Heart right ventricle (tissue), 16 donors: ENCODE measurements around the gene ACOT13. TPM values are rescaled to one million over a fixed set of nuclear protein-coding genes. Genes with fewer than 3 reads are reported as not detected.
"Not testable (repeated sequence)": the region's sequence is repeated elsewhere in the genome, so short reads cannot be mapped to it uniquely, and the experiment has no call there.

Source experiments
- ATAC-seq, 8 donors: fragments of 200-7000 bp; cut with Tn5 transposase; one replicate each; pipeline ENCODE4 v1.9.1; 2020; ENCODE audit warnings: mild to moderate bottlenecking in 8 of 8, moderate library complexity in 8 of 8, moderate number of reproducible peaks in 1 of 8
- DNase-seq, 2 donors: peaks; one replicate each; pipeline ENCODE4 v3.0.0-alpha.2; 2020
- H3K27ac ChIP-seq, 10 donors: fragments of 200-600 bp; sonication (generic) in 2 of 10; one replicate each; pipeline versions ENCODE4 v1.5.0 to v1.8.0; 2020 to 2022; ENCODE audit warnings: mild to moderate bottlenecking in 3 of 10
- H3K27me3 ChIP-seq, 7 donors: fragments of 200-600 bp; one replicate each; pipeline ENCODE4 v1.8.0; 2021 to 2022; ENCODE audit warnings: mild to moderate bottlenecking in 2 of 7
- H3K36me3 ChIP-seq, 9 donors: fragments of 200-600 bp; sonication (generic) in 1 of 9; one replicate each; pipeline versions ENCODE4 v1.5.0 to v1.8.0; 2020 to 2022; ENCODE audit warnings: mild to moderate bottlenecking in 2 of 9
- H3K4me1 ChIP-seq, 9 donors: fragments of 200-600 bp; sonication (generic) in 1 of 9; one replicate each; pipeline versions ENCODE4 v1.5.0 to v1.8.0; 2020 to 2022; ENCODE audit warnings: mild to moderate bottlenecking in 4 of 9
- H3K4me3 ChIP-seq, 10 donors: fragments of 200-600 bp; sonication (generic) in 2 of 10; one replicate each; pipeline versions ENCODE4 v1.5.0 to v1.8.0; 2020 to 2022; ENCODE audit warnings: mild to moderate bottlenecking in 7 of 10, moderate library complexity in 2 of 10
- H3K9me3 ChIP-seq, 11 donors: fragments of 200-600 bp in 10 of 11; sonication (generic) in 2 of 11; one replicate each; pipeline versions ENCODE4 v1.5.0 to v1.8.0; 2013 to 2022; ENCODE audit warnings: mild to moderate bottlenecking in 2 of 11, control low read depth in 1 of 11, moderate library complexity in 1 of 11
- CTCF ChIP-seq, 9 donors: fragments of 200-600 bp; sonication (generic) in 2 of 9; IDR thresholded peaks; one replicate each; pipeline versions ENCODE4 v1.5.0 to v1.8.0; 2021 to 2022; ENCODE audit warnings: antibody characterized with exemption in 9 of 9, mild to moderate bottlenecking in 5 of 9, moderate library complexity in 1 of 9
- WGBS, 2 donors: extraction: QIAGEN DNeasy Blood & Tissue Kit; methylation state at CpG; one replicate each; pipeline ENCODE4 v1.1.7; 2013; ENCODE audit warnings: inconsistent platforms in 1 of 2; 5-methylcytosine and 5-hydroxymethylcytosine counted together
- intact Hi-C, 10 donors: fragments of 100-400 bp; cut with DNase I; formaldehyde crosslinking; loops; one replicate each; pipeline versions ENCODE4 v1.11.1 to v1.14.2; 2022
- polyA plus RNA-seq, 2 donors: library from polyadenylated mRNA; stranded (reverse); fragments of 200-250 nt; gene quantifications; one replicate each; pipeline ENCODE4 v1.2.3, GENCODE V29; 2013
- total RNA-seq, 10 donors: library from RNA; stranded (reverse); fragmentation: NEBNext Ultra II Directional in 3 of 10; extraction: Animal tissue kit (Norgen Biotek cat#: 25700) in 3 of 10; gene quantifications; one replicate each; pipeline versions ENCODE4 v1.2.1 to v1.2.4, GENCODE V29; 2021 to 2023
- donor health status: Arrhythmogenic right ventricular cardiomyopathy.
- donor health status: ischemic (EF 13 %, LVEDD 7.1; RV severe dilation, severe dysfunction).
- donor health status: healthy with polysubstance abuse.
- donor health status: DM: no; HTN: yes; CAD: no.
- donor health status: DM: no; HTN: no; CAD: no.
- donor health status: ischemic (EF 25% LVEDD 6.9; RV normal size, moderate dysfunction).
- donor health status: ischemic (EF 25% LVEDD 5.7; RV mildly dilated, moderate dysfunction).
- donor health status: healthy.
- donor health status: DM: yes; HTN: yes; CAD: no.
- donor health status: Ischemic cardiomyopathy.
- donor health status: ischemic (EF 35%, LVEDD 5.7; RV mildly dilated, moderate dysfunction).
- donor health status: nonischemic (EF 11% LVEDD 7.7; RV severe dilation, severe dysfunction).
- donor health status: DM: yes; HTN: yes; CAD: no.
- donor health status: PGD.
- donor health status: ischemic (EF 29% LVEDD 5.4; RV normal size, mild dysfunction).
- donor health status: nonischemic (EF 23%, LVEDD 6.1; RV moderate dilation, normal function).

ACOT13 gene
- total and polyA plus RNA-seq, 12 donors = 38.2 to 241 (median 56.1) TPM

GRCh38 chr6:24636681-24637080, 30.2 kb upstream of the ACOT13 start:
- intact Hi-C loops = no loop called here
- Histone ChIP-seq H3K9me3 (peaks cover 0 to 39% (median 0%) of the 10 kb centered on the region in 11 donors), H3K4me3 (no peak overlapping the region), H3K27me3 (peaks cover 0 to 21% (median 5%) of the 10 kb centered on the region in 7 donors), H3K36me3 (no peaks in the 10 kb centered on the region), H3K4me1 (no peaks in the 10 kb centered on the region), H3K27ac (no peak overlapping the region)
- TF ChIP-seq CTCF (IDR thresholded peaks at IDR 0.05) = no peak
- ATAC-seq = no peak
- no peak for DNase-seq

GRCh38 chr6:24640166-24640565, 26.7 kb upstream of the ACOT13 start:
- peaks cover 0 to 1% (median 0%) of the 10 kb centered on the region in 9 donors for H3K4me1 ChIP-seq
- no peaks in the 10 kb centered on the region for H3K36me3 ChIP-seq
- no peak overlapping the region for H3K4me3 ChIP-seq
- ATAC-seq (no peak), DNase-seq (no peak)
- no peak for TF ChIP-seq CTCF (IDR thresholded peaks at IDR 0.05)
- no peak overlapping the region for H3K27ac ChIP-seq
- peaks cover 0 to 50% (median 21%) of the 10 kb centered on the region in 7 donors for H3K27me3 ChIP-seq
- WGBS, 2 donors = 90 to 98% methylated on average over 1 of the region's 1 CpG
- H3K9me3 ChIP-seq = peaks cover 0 to 33% (median 0%) of the 10 kb centered on the region in 11 donors
- intact Hi-C loops = no loop called here

GRCh38 chr6:24640631-24641030, 26.2 kb upstream of the ACOT13 start:
- H3K4me1 ChIP-seq, H3K4me3 ChIP-seq, DNase-seq, ATAC-seq, H3K36me3 ChIP-seq, intact Hi-C loops, H3K27ac ChIP-seq: not testable (repeated sequence)
- 89% methylated on average over 5 of the region's 5 CpGs for WGBS, 2 donors
- H3K9me3 ChIP-seq = peaks cover 0 to 28% (median 0%) of the 10 kb centered on the region in 11 donors
- H3K27me3 ChIP-seq = peaks cover 0 to 45% (median 21%) of the 10 kb centered on the region in 7 donors

GRCh38 chr6:24642061-24642460, 24.8 kb upstream of the ACOT13 start:
- peaks cover 0 to 14% (median 0%) of the 10 kb centered on the region in 11 donors for H3K9me3 ChIP-seq
- peaks cover 0 to 10% (median 5%) of the 10 kb centered on the region in 9 donors for H3K4me1 ChIP-seq
- H3K27me3 ChIP-seq = peaks cover 0 to 44% (median 21%) of the 10 kb centered on the region in 7 donors
- no peak for DNase-seq
- TF ChIP-seq CTCF (IDR thresholded peaks at IDR 0.05) = no peak
- intact Hi-C loops = no loop called here
- ATAC-seq = no peak
- H3K27ac ChIP-seq = no peak overlapping the region
- H3K36me3 ChIP-seq = no peaks in the 10 kb centered on the region
- H3K4me3 ChIP-seq = no peak overlapping the region

GRCh38 chr6:24643920-24644319, 23.0 kb upstream of the ACOT13 start:
- Histone ChIP-seq H3K4me3 (no peak overlapping the region), H3K36me3 (peaks cover 0 to under 1% (median 0%) of the 10 kb centered on the region in 9 donors), H3K4me1 (peaks cover 0 to 10% (median 5%) of the 10 kb centered on the region in 9 donors), H3K27me3 (peaks cover 0 to 44% (median 21%) of the 10 kb centered on the region in 7 donors), H3K9me3 (peaks cover 0 to 7% (median 0%) of the 10 kb centered on the region in 11 donors), H3K27ac (no peak overlapping the region)
- WGBS, 2 donors = 78 to 82% methylated on average over 7 of the region's 7 CpGs
- TF ChIP-seq CTCF (IDR thresholded peaks at IDR 0.05) = no peak
- DNase-seq (no peak), ATAC-seq (no peak)
- intact Hi-C loops = no loop called here
